HepG2 (cell line): Measurements from ENCODE around the gene FMN2. TPM values are rescaled to one million over a fixed set of nuclear protein-coding genes. Genes with fewer than 3 reads are reported as not detected.

Experiments
- ATAC-seq: fragments of 200-7000 bp; cut with Tn5 transposase; 3 replicates; pipeline ENCODE4 v1.9.1; 2020; ENCODE audit warnings: mild to moderate bottlenecking, moderate library complexity
- BruUV-seq: library from RNA; stranded (reverse); fragments of 400-500 nt; replicated peaks from 2 replicates; lab custom pipeline; 2021; lab: Mats Ljungman, UMichigan
- CTCF ChIA-PET: fragments of 300-600 bp; formaldehyde crosslinking; extraction: SDS; loops from one replicate; lab custom pipeline; 2021; ENCODE audit warnings: low total read pairs, inconsistent platforms, low intra/inter-chr PET ratio; lab: Yijun Ruan, JAX
- POLR2A ChIA-PET: fragments of 350-600 bp; sonication (Branson Sonifier 250); formaldehyde crosslinking; loops from one replicate; lab custom pipeline; 2020; ENCODE audit warnings: antibody characterized with exemption, inconsistent platforms; lab: Yijun Ruan, JAX
- DNase-seq: peaks from one replicate; pipeline ENCODE4 v3.0.0-alpha.2; 2015; ENCODE audit warnings: low spot score
- FAIRE-seq: peaks from 3 replicates; lab custom pipeline; 2011; peaks lifted over from hg19 to GRCh38; lab: Jason Lieb, UNC
- H2AFZ ChIP-seq: one replicate; pipeline ENCODE4 v1.6.1; 2011; ENCODE audit warnings: low read length, inconsistent platforms
- H3K27ac ChIP-seq: fragments of 300-600 bp; 3 replicates; pipeline ENCODE4 v1.8.0; 2011; ENCODE audit warnings: mixed run types, mild to moderate bottlenecking, mixed read lengths, low read length, inconsistent platforms; ENCODE audit not compliant: insufficient read depth; ENCODE audit errors: extremely low read length
- H3K27me3 ChIP-seq, 2 experiments: fragments of 200-600 bp in 1 of 2; 2 replicates in 1 of 2; 3 replicates in 1 of 2; pipeline versions ENCODE4 v1.6.0 to v1.8.0; 2011; ENCODE audit warnings: low read length in 2 of 2, mild to moderate bottlenecking in 2 of 2, moderate library complexity in 2 of 2, inconsistent platforms in 1 of 2; ENCODE audit not compliant: insufficient read depth in 2 of 2, control insufficient read depth in 1 of 2
- H3K36me3 ChIP-seq, 2 experiments: fragments of 200-600 bp in 1 of 2; replicated peaks in 1 of 2; 2 replicates in 1 of 2; 3 replicates in 1 of 2; pipeline versions ENCODE4 v1.5.1 to v1.8.0; 2011; ENCODE audit warnings: low read length in 2 of 2, inconsistent platforms in 1 of 2; ENCODE audit not compliant: insufficient read depth in 2 of 2, control insufficient read depth in 1 of 2
- H3K4me1 ChIP-seq: 2 replicates; pipeline ENCODE4 v1.5.1; 2012; ENCODE audit warnings: low read length, inconsistent platforms; ENCODE audit not compliant: insufficient read depth
- H3K4me2 ChIP-seq: 2 replicates; pipeline ENCODE4 v1.6.0; 2011; ENCODE audit warnings: low read depth, low read length, inconsistent platforms
- H3K4me3 ChIP-seq, 3 experiments: fragments of 200-600 bp in 1 of 3; sonication (generic), shearing (Covaris generic) in 1 of 3; replicated peaks in 1 of 3; 2 replicates each; pipeline ENCODE4 v1.5.1; 2011 to 2016; ENCODE audit warnings: low read length in 3 of 3, inconsistent platforms in 2 of 3, low read depth in 2 of 3, mild to moderate bottlenecking in 2 of 3, control low read depth in 1 of 3, mixed read lengths in 1 of 3; ENCODE audit not compliant: insufficient read depth in 1 of 3
- H3K79me2 ChIP-seq: one replicate; pipeline ENCODE4 v1.6.1; 2011; ENCODE audit warnings: low read length, inconsistent platforms; ENCODE audit not compliant: insufficient read depth
- H3K9ac ChIP-seq: 2 replicates; pipeline ENCODE4 v1.6.0; 2011; ENCODE audit warnings: mild to moderate bottlenecking, low read depth, low read length, inconsistent platforms; ENCODE audit not compliant: insufficient read depth
- H3K9me3 ChIP-seq: 2 replicates; pipeline ENCODE4 v1.5.1; 2012; ENCODE audit warnings: mild to moderate bottlenecking, low read length
- H4K20me1 ChIP-seq: 2 replicates; pipeline ENCODE4 v1.6.0; 2011; ENCODE audit warnings: inconsistent platforms, mild to moderate bottlenecking, low read length, moderate library complexity; ENCODE audit not compliant: insufficient read depth
- NFIB ChIP-seq: sonication (generic); formaldehyde crosslinking; IDR thresholded peaks from 2 replicates; pipeline ENCODE4 v1.9.0; 2021; ENCODE audit warnings: missing genetic modification reagents, mild to moderate bottlenecking, borderline replicate concordance
- SALL1 ChIP-seq: sonication (generic); formaldehyde crosslinking; IDR thresholded peaks from 2 replicates; pipeline ENCODE4 v1.8.0; 2022; ENCODE audit warnings: mild to moderate bottlenecking, missing genetic modification reagents
- TBX2 ChIP-seq: sonication (generic); formaldehyde crosslinking; IDR thresholded peaks from 2 replicates; pipeline ENCODE4 v1.5.0; 2020; ENCODE audit warnings: missing genetic modification reagents, mild to moderate bottlenecking, borderline replicate concordance
- ZBTB3 ChIP-seq: sonication (generic); formaldehyde crosslinking; IDR thresholded peaks from 2 replicates; pipeline ENCODE4 v1.4.0; 2020; ENCODE audit warnings: low read depth, mild to moderate bottlenecking, moderate library complexity, missing genetic modification reagents, borderline replicate concordance
- ZNF230 ChIP-seq: sonication (generic); formaldehyde crosslinking; IDR thresholded peaks from 2 replicates; pipeline ENCODE4 v1.4.0; 2020; ENCODE audit warnings: mild to moderate bottlenecking, missing genetic modification reagents
- ZNF264 ChIP-seq: sonication (generic); formaldehyde crosslinking; IDR thresholded peaks from 2 replicates; pipeline ENCODE4 v1.4.0; 2020; ENCODE audit warnings: missing genetic modification reagents
- ZNF564 ChIP-seq: sonication (generic); formaldehyde crosslinking; IDR thresholded peaks from 2 replicates; pipeline ENCODE4 v1.8.1; 2023; ENCODE audit warnings: mild to moderate bottlenecking, missing genetic modification reagents
- ZNF879 ChIP-seq: sonication (generic); formaldehyde crosslinking; IDR thresholded peaks from 2 replicates; pipeline ENCODE4 v1.8.1; 2023; ENCODE audit warnings: missing genetic modification reagents
- ZSCAN12 ChIP-seq: sonication (generic); formaldehyde crosslinking; IDR thresholded peaks from 2 replicates; pipeline ENCODE4 v1.9.0; 2021; ENCODE audit warnings: mild to moderate bottlenecking, missing genetic modification reagents
- WGBS: methylation state at CpG from one replicate; pipeline ENCODE4 v1.1.6; 2017; ENCODE audit warnings: low lambda C conversion rate; 5-methylcytosine and 5-hydroxymethylcytosine counted together
- in situ Hi-C: cut with HindIII; loops from 2 replicates; pipeline ENCODE4 v1.10.0; 2017; ENCODE audit warnings: low pct_unique_long_range_greater_than_20kb; ENCODE audit not compliant: extremely low pct_ligation_motif_present
- intact Hi-C: fragments of 100-400 bp; cut with micrococcal nuclease; formaldehyde crosslinking; loops from one replicate; pipeline ENCODE4 v1.10.0; 2022; ENCODE audit not compliant: unreplicated experiment
- polyA plus RNA-seq, 8 experiments: library from polyadenylated mRNA; depleted of rRNA in 3 of 8; stranded (reverse) in 7 of 8; unstranded in 1 of 8; fragments of >200 nt; fragmentation: Illumina TruSeq in 4 of 8; extraction: Trizol in 4 of 8; gene quantifications; 2 replicates each; pipeline versions ENCODE4 v1.2.1 to v1.2.3, GENCODE V29; 2011 to 2016; ENCODE audit warnings: low read depth in 4 of 8, missing spikeins in 1 of 8, mixed read lengths in 1 of 8; ENCODE audit not compliant: insufficient read depth in 1 of 8
- total RNA-seq, 5 experiments: library from RNA; depleted of rRNA; stranded (reverse); fragments of >200 nt; fragmentation: Illumina TruSeq; extraction: Trizol; gene quantifications; 2 replicates each; pipeline ENCODE4 v1.2.3, GENCODE V29; 2016; ENCODE audit warnings: low read depth in 1 of 5
- TF ChIP-seq, protein P1 (sequence below): sonication (generic); formaldehyde crosslinking; IDR thresholded peaks from 2 replicates; pipeline ENCODE4 v1.4.0; 2020; ENCODE audit warnings: missing genetic modification reagents, borderline replicate concordance
- TF ChIP-seq, protein P2 (sequence below): sonication (generic); formaldehyde crosslinking; IDR thresholded peaks from 2 replicates; pipeline ENCODE4 v1.4.0; 2020; ENCODE audit warnings: mild to moderate bottlenecking, missing genetic modification reagents
- TF ChIP-seq, protein P3 (sequence below): IDR thresholded peaks from 2 replicates; pipeline ENCODE4 v1.6.1; 2012; ENCODE audit warnings: inconsistent platforms
- TF ChIP-seq, protein P4 (sequence below): sonication (generic); formaldehyde crosslinking; IDR thresholded peaks from 2 replicates; pipeline ENCODE4 v1.5.0; 2020; ENCODE audit warnings: mild to moderate bottlenecking, missing genetic modification reagents
- TF ChIP-seq, protein P5 (sequence below): sonication (generic); formaldehyde crosslinking; IDR thresholded peaks from 2 replicates; pipeline ENCODE4 v1.4.0; 2020; ENCODE audit warnings: mild to moderate bottlenecking, low read depth, missing genetic modification reagents

The FMN2 gene
- total and polyA plus RNA-seq, 2 of the 13 experiments (the other 11 are each of a cell fraction or from before 2014, with no cell fraction given): not detected

DNA sequence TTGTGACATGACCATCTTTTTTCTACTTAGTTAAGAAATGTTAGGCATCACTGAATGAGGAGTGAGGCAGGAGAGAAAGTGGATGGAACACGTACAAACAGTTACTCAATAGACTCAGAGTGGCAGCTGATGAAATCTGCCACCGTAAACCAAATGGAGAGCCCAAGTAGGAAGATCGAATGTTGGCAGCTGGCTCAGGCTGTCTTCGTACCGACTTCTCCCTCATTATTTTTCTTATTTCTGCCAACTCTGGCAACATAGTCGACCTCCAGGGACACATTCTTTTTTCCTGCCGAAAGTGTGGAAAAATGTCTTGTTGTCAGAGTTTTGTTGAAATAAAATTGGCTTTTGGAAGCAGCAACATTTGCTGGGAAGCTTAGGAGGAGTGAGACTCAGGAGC lies 377.0 kb downstream of the FMN2 start:
- H3K27me3 ChIP-seq: no peaks in the 10 kb centered on the region; a peak in 1 of 5 replicates
- in situ Hi-C loops: no loop called here
- H3K9ac ChIP-seq: no peak overlapping the region
- H2AFZ ChIP-seq: no peak overlapping the region
- CTCF ChIA-PET: no interaction called here
- intact Hi-C loops: no loop called here
- no peak overlapping the region for H3K27ac ChIP-seq
- no peaks in the 10 kb centered on the region for H3K36me3 ChIP-seq
- no peak for DNase-seq
- no TSS peak for BruUV-seq
- POLR2A ChIA-PET: no interaction called here
- 54% methylated on average over 7 of the region's 7 CpGs for WGBS
- H3K79me2 ChIP-seq: no peaks in the 10 kb centered on the region
- FAIRE-seq: no peak
- no peaks in the 10 kb centered on the region for H3K9me3 ChIP-seq
- H3K4me3 ChIP-seq: no peak overlapping the region
- no peak overlapping the region for H3K4me2 ChIP-seq
- H3K4me1 ChIP-seq: no peaks in the 10 kb centered on the region
- no peak for ATAC-seq
- H4K20me1 ChIP-seq: no peaks in the 10 kb centered on the region
- TF ChIP-seq, protein P1, sequence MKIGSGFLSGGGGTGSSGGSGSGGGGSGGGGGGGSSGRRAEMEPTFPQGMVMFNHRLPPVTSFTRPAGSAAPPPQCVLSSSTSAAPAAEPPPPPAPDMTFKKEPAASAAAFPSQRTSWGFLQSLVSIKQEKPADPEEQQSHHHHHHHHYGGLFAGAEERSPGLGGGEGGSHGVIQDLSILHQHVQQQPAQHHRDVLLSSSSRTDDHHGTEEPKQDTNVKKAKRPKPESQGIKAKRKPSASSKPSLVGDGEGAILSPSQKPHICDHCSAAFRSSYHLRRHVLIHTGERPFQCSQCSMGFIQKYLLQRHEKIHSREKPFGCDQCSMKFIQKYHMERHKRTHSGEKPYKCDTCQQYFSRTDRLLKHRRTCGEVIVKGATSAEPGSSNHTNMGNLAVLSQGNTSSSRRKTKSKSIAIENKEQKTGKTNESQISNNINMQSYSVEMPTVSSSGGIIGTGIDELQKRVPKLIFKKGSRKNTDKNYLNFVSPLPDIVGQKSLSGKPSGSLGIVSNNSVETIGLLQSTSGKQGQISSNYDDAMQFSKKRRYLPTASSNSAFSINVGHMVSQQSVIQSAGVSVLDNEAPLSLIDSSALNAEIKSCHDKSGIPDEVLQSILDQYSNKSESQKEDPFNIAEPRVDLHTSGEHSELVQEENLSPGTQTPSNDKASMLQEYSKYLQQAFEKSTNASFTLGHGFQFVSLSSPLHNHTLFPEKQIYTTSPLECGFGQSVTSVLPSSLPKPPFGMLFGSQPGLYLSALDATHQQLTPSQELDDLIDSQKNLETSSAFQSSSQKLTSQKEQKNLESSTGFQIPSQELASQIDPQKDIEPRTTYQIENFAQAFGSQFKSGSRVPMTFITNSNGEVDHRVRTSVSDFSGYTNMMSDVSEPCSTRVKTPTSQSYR (CRISPR knock-in tag): no peak
- TF ChIP-seq TBX2 (CRISPR knock-in tag): no peak
- TF ChIP-seq ZNF264: no peak
- TF ChIP-seq, protein P2, sequence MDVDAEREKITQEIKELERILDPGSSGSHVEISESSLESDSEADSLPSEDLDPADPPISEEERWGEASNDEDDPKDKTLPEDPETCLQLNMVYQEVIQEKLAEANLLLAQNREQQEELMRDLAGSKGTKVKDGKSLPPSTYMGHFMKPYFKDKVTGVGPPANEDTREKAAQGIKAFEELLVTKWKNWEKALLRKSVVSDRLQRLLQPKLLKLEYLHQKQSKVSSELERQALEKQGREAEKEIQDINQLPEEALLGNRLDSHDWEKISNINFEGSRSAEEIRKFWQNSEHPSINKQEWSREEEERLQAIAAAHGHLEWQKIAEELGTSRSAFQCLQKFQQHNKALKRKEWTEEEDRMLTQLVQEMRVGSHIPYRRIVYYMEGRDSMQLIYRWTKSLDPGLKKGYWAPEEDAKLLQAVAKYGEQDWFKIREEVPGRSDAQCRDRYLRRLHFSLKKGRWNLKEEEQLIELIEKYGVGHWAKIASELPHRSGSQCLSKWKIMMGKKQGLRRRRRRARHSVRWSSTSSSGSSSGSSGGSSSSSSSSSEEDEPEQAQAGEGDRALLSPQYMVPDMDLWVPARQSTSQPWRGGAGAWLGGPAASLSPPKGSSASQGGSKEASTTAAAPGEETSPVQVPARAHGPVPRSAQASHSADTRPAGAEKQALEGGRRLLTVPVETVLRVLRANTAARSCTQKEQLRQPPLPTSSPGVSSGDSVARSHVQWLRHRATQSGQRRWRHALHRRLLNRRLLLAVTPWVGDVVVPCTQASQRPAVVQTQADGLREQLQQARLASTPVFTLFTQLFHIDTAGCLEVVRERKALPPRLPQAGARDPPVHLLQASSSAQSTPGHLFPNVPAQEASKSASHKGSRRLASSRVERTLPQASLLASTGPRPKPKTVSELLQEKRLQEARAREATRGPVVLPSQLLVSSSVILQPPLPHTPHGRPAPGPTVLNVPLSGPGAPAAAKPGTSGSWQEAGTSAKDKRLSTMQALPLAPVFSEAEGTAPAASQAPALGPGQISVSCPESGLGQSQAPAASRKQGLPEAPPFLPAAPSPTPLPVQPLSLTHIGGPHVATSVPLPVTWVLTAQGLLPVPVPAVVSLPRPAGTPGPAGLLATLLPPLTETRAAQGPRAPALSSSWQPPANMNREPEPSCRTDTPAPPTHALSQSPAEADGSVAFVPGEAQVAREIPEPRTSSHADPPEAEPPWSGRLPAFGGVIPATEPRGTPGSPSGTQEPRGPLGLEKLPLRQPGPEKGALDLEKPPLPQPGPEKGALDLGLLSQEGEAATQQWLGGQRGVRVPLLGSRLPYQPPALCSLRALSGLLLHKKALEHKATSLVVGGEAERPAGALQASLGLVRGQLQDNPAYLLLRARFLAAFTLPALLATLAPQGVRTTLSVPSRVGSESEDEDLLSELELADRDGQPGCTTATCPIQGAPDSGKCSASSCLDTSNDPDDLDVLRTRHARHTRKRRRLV (CRISPR knock-in tag): no peak
- TF ChIP-seq ZSCAN12 (CRISPR knock-in tag): no peak
- no peak for TF ChIP-seq NFIB
- TF ChIP-seq, protein P3, sequence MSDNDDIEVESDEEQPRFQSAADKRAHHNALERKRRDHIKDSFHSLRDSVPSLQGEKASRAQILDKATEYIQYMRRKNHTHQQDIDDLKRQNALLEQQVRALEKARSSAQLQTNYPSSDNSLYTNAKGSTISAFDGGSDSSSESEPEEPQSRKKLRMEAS: no peak
- TF ChIP-seq SALL1 (CRISPR knock-in tag): no peak
- no peak for TF ChIP-seq ZNF564 (CRISPR knock-in tag)
- TF ChIP-seq, protein P4, sequence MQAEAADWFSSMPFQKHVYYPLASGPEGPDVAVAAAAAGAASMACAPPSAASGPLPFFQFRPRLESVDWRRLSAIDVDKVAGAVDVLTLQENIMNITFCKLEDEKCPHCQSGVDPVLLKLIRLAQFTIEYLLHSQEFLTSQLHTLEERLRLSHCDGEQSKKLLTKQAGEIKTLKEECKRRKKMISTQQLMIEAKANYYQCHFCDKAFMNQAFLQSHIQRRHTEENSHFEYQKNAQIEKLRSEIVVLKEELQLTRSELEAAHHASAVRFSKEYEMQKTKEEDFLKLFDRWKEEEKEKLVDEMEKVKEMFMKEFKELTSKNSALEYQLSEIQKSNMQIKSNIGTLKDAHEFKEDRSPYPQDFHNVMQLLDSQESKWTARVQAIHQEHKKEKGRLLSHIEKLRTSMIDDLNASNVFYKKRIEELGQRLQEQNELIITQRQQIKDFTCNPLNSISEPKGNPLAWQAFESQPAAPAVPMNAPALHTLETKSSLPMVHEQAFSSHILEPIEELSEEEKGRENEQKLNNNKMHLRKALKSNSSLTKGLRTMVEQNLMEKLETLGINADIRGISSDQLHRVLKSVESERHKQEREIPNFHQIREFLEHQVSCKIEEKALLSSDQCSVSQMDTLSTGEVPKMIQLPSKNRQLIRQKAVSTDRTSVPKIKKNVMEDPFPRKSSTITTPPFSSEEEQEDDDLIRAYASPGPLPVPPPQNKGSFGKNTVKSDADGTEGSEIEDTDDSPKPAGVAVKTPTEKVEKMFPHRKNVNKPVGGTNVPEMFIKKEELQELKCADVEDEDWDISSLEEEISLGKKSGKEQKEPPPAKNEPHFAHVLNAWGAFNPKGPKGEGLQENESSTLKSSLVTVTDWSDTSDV (CRISPR knock-in tag): no peak
- TF ChIP-seq, protein P5, sequence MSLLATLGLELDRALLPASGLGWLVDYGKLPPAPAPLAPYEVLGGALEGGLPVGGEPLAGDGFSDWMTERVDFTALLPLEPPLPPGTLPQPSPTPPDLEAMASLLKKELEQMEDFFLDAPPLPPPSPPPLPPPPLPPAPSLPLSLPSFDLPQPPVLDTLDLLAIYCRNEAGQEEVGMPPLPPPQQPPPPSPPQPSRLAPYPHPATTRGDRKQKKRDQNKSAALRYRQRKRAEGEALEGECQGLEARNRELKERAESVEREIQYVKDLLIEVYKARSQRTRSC (CRISPR knock-in tag): no peak
- no peak for TF ChIP-seq ZNF230 (CRISPR knock-in tag)
- no peak for TF ChIP-seq ZBTB3
- TF ChIP-seq ZNF879 (CRISPR knock-in tag): no peak
